Keratinocyte (primary cell): Measurements from ENCODE around the gene SCD5. TPM values are rescaled to one million over a fixed set of nuclear protein-coding genes. Genes with fewer than 3 reads are reported as not detected.
"Not testable (repeated sequence)": the region's sequence is repeated elsewhere in the genome, so short reads cannot be mapped to it uniquely, and the experiment has no call there.

Experiments
- DNase-seq: peaks from one replicate; pipeline ENCODE4 v3.0.0-alpha.2; 2011; ENCODE audit warnings: low read depth, missing footprints, low spot score
- FAIRE-seq: peaks from 2 replicates; lab custom pipeline; 2011; peaks lifted over from hg19 to GRCh38; lab: Jason Lieb, UNC
- H2AFZ ChIP-seq: 2 replicates; pipeline ENCODE4 v1.6.0; 2012; ENCODE audit warnings: low read length, control low read depth, inconsistent platforms; ENCODE audit not compliant: control insufficient read depth
- H3K27ac ChIP-seq: 2 replicates; pipeline ENCODE4 v1.5.1; 2011; ENCODE audit warnings: low read length; ENCODE audit not compliant: control insufficient read depth, insufficient read depth
- H3K27me3 ChIP-seq: 3 replicates; pipeline ENCODE4 v1.6.0; 2011; ENCODE audit warnings: low read length; ENCODE audit not compliant: control insufficient read depth, insufficient read depth; ENCODE audit errors: extremely low read depth
- H3K36me3 ChIP-seq, 2 experiments: 2 replicates in 1 of 2; 3 replicates in 1 of 2; pipeline ENCODE4 v1.5.1; 2011; ENCODE audit warnings: low read length in 2 of 2, mild to moderate bottlenecking in 1 of 2; ENCODE audit not compliant: control insufficient read depth in 2 of 2, insufficient read depth in 2 of 2; ENCODE audit errors: extremely low read depth in 1 of 2
- H3K4me1 ChIP-seq: 3 replicates; pipeline ENCODE4 v1.5.1; 2011; ENCODE audit warnings: low read length; ENCODE audit not compliant: control insufficient read depth, insufficient read depth; ENCODE audit errors: extremely low read depth
- H3K4me2 ChIP-seq: 3 replicates; pipeline ENCODE4 v1.6.0; 2011; ENCODE audit warnings: low read depth, low read length; ENCODE audit not compliant: control insufficient read depth, insufficient read depth; ENCODE audit errors: extremely low read depth
- H3K4me3 ChIP-seq, 3 experiments: fragments of 200-600 bp in 1 of 3; sonication (generic) in 1 of 3; 2 replicates in 2 of 3; 3 replicates in 1 of 3; pipeline ENCODE4 v1.5.1; 2011 to 2016; ENCODE audit warnings: low read length in 3 of 3, mild to moderate bottlenecking in 3 of 3, control low read depth in 2 of 3, inconsistent platforms in 1 of 3, low read depth in 1 of 3, mixed read lengths in 1 of 3, mixed run types in 1 of 3, moderate library complexity in 1 of 3; ENCODE audit not compliant: control insufficient read depth in 2 of 3, insufficient read depth in 2 of 3; ENCODE audit errors: extremely low read depth in 1 of 3
- H3K79me2 ChIP-seq: 2 replicates; pipeline ENCODE4 v1.6.0; 2012; ENCODE audit warnings: low read length; ENCODE audit not compliant: control insufficient read depth, insufficient read depth
- H3K9ac ChIP-seq: 3 replicates; pipeline ENCODE4 v1.6.0; 2011; ENCODE audit warnings: low read length; ENCODE audit not compliant: control insufficient read depth, insufficient read depth; ENCODE audit errors: extremely low read depth
- H3K9me1 ChIP-seq: 3 replicates; pipeline ENCODE4 v1.6.0; 2011; ENCODE audit warnings: low read length; ENCODE audit not compliant: control insufficient read depth, insufficient read depth; ENCODE audit errors: extremely low read depth
- H3K9me3 ChIP-seq: 2 replicates; pipeline ENCODE4 v1.5.1; 2012; ENCODE audit warnings: low read depth, low read length; ENCODE audit not compliant: control insufficient read depth
- H4K20me1 ChIP-seq: 3 replicates; pipeline ENCODE4 v1.6.0; 2011; ENCODE audit warnings: low read length; ENCODE audit not compliant: control insufficient read depth, insufficient read depth; ENCODE audit errors: extremely low read depth
- CTCF ChIP-seq, 3 experiments: IDR thresholded peaks in 1 of 3; conservative IDR thresholded peaks in 1 of 3; optimal IDR thresholded peaks in 1 of 3; 2 replicates in 2 of 3; 3 replicates in 1 of 3; pipeline versions ENCODE3 to v1.5.1; 2011; ENCODE audit warnings: low read length in 3 of 3, mild to moderate bottlenecking in 3 of 3, moderate library complexity in 2 of 3, control low read depth in 1 of 3, inconsistent platforms in 1 of 3; ENCODE audit not compliant: insufficient read depth in 2 of 3; ENCODE audit errors: extremely low read depth in 1 of 3
- EZH2 ChIP-seq: IDR thresholded peaks from one replicate; pipeline ENCODE4 v1.6.1; 2012; ENCODE audit warnings: inconsistent platforms, mild to moderate bottlenecking, low read length, moderate library complexity
- dilution Hi-C: fragments of 300-500 bp; cut with MboI; formaldehyde crosslinking; loops from one replicate; pipeline ENCODE4 v1.7.0; 2020; ENCODE audit warnings: low sequenced_read_pairs; ENCODE audit not compliant: extremely low pct_ligation_motif_present
- polyA plus RNA-seq, 5 experiments: library from polyadenylated mRNA; depleted of rRNA in 3 of 5; stranded (reverse) in 3 of 5; stranded (forward) in 1 of 5; unstranded in 1 of 5; fragments of >200 nt; gene quantifications; 1 replicate in 1 of 5; 2 replicates in 3 of 5; 3 replicates in 1 of 5; pipeline versions ENCODE4 v1.2.1 to v1.2.3, GENCODE V29; 2011 to 2012; ENCODE audit warnings: missing spikeins in 2 of 5, low read depth in 1 of 5, low replicate concordance in 1 of 5

Gene SCD5
- polyA plus RNA-seq, 1 donor (not counting 4 experiments of a cell fraction or from before 2014, with no cell fraction given) = 39.4 TPM

- H3K27ac ChIP-seq = no peak overlapping the region
- no peak for TF ChIP-seq CTCF (optimal IDR thresholded peaks at IDR 0.05 in 1 of 3, IDR thresholded peaks at IDR 0.05 in 1 of 3, conservative IDR thresholded peaks at IDR 0.05 in 1 of 3; ENCODE audit: extremely low read depth in 1 of 3, insufficient read depth in 2 of 3, low read length in 3 of 3)
- TF ChIP-seq EZH2 = no peak
- H3K27me3 ChIP-seq = no peaks in the 10 kb centered on the region
- H3K4me3 ChIP-seq = no peak overlapping the region
- DNase-seq = no peak
- no peak for FAIRE-seq
- no peaks in the 10 kb centered on the region for H3K9me1 ChIP-seq
- H2AFZ ChIP-seq = no peak overlapping the region
- H3K36me3 ChIP-seq = peaks cover 12 to 21% of the 10 kb centered on the region in 2 experiments
- no peaks in the 10 kb centered on the region for H3K4me1 ChIP-seq
- dilution Hi-C loops = no loop called here
- H3K79me2 ChIP-seq = no peaks in the 10 kb centered on the region
- H3K9ac ChIP-seq = no peak overlapping the region
- H4K20me1 ChIP-seq = no peaks in the 10 kb centered on the region
- H3K9me3 ChIP-seq = no peaks in the 10 kb centered on the region
- no peak overlapping the region for H3K4me2 ChIP-seq
Measured at GRCh38 chr4:82839624-82840023, 41.0 kb upstream of the SCD5 start.

GRCh38 chr4:82833696-82834313 lies 35.2 kb upstream of the SCD5 start:
- dilution Hi-C loops = no loop called here
- Histone ChIP-seq H2AFZ (no peak overlapping the region), H3K27me3 (no peaks in the 10 kb centered on the region), H3K4me3 (no peak overlapping the region), H3K4me2 (no peak overlapping the region), H3K9ac (no peak overlapping the region), H3K4me1 (peaks cover 4% of the 10 kb centered on the region), H3K27ac (no peak overlapping the region), H3K9me3 (no peaks in the 10 kb centered on the region), H4K20me1 (no peaks in the 10 kb centered on the region), H3K79me2 (peaks cover 2% of the 10 kb centered on the region), H3K9me1 (no peaks in the 10 kb centered on the region), H3K36me3 (peaks cover 4 to 14% of the 10 kb centered on the region in 2 experiments)
- DNase-seq = no peak
- FAIRE-seq = no peak
- TF ChIP-seq CTCF (optimal IDR thresholded peaks at IDR 0.05 in 1 of 3, IDR thresholded peaks at IDR 0.05 in 1 of 3, conservative IDR thresholded peaks at IDR 0.05 in 1 of 3; ENCODE audit: extremely low read depth in 1 of 3, insufficient read depth in 2 of 3, low read length in 3 of 3) (no peak), EZH2 (no peak)

- H3K27me3 ChIP-seq, H3K4me2 ChIP-seq, FAIRE-seq, H4K20me1 ChIP-seq, DNase-seq, H3K4me3 ChIP-seq, H3K4me1 ChIP-seq, H3K9ac ChIP-seq, H3K9me1 ChIP-seq, H3K79me2 ChIP-seq, dilution Hi-C loops, H3K27ac ChIP-seq, H3K9me3 ChIP-seq, H2AFZ ChIP-seq: not testable (repeated sequence)
- peaks cover 6 to 17% of the 10 kb centered on the region in 2 experiments for H3K36me3 ChIP-seq
Measured at GRCh38 chr4:82833060-82833459, 34.5 kb upstream of the SCD5 start.
